SHP77 (cell line): Measurements from ENCODE around the gene KRT31.
"Not testable (repeated sequence)": the region's sequence is repeated elsewhere in the genome, so short reads cannot be mapped to it uniquely, and the experiment has no call there.

Experiments
- DNase-seq, 2 experiments: peaks; one replicate each; lab custom pipeline; 2025; lab: John Stamatoyannopoulos, UW

Gene KRT31

GRCh38 chr17:41396996-41397660 lies at the start of gene KRT31:
KRT31 (minus strand) TSS chr17:41397608; CDS start chr17:41397539, 69 bp downstream.
- DNase-seq: no peak

GRCh38 chr17:41446806-41447205 lies 49.4 kb upstream of the KRT31 start:
- no peak for DNase-seq

- DNase-seq: no peak
Measured at GRCh38 chr17:41444640-41445039, 47.2 kb upstream of the KRT31 start.

GRCh38 chr17:41444186-41444585 lies 46.8 kb upstream of the KRT31 start:
- DNase-seq: no peak

GRCh38 chr17:41442739-41443138 lies 45.3 kb upstream of the KRT31 start:
- no peak for DNase-seq

GRCh38 chr17:41440531-41441033 lies 43.2 kb upstream of the KRT31 start, which contains the start of gene KRT38:
KRT38 (minus strand) TSS chr17:41440983; CDS start chr17:41440921, 62 bp downstream.
- no peak for DNase-seq

- no peak for DNase-seq
Measured at GRCh38 chr17:41439375-41439774, 42.0 kb upstream of the KRT31 start.

- DNase-seq: no peak
Measured at GRCh38 chr17:41437769-41438168, 40.4 kb upstream of the KRT31 start.

GRCh38 chr17:41437254-41437653 lies 39.8 kb upstream of the KRT31 start:
- no peak for DNase-seq

- DNase-seq: no peak
Measured at GRCh38 chr17:41434415-41434814, 37.0 kb upstream of the KRT31 start.

- no peak for DNase-seq
Measured at GRCh38 chr17:41434005-41434404, 36.6 kb upstream of the KRT31 start.

- no peak for DNase-seq
Measured at GRCh38 chr17:41433586-41433985, 36.2 kb upstream of the KRT31 start.

GRCh38 chr17:41430376-41430775 lies 33.0 kb upstream of the KRT31 start:
- DNase-seq: not testable (repeated sequence)

- DNase-seq: no peak
Measured at GRCh38 chr17:41429667-41430066, 32.3 kb upstream of the KRT31 start.

- no peak for DNase-seq
Measured at GRCh38 chr17:41428591-41429291, 31.3 kb upstream of the KRT31 start.

GRCh38 chr17:41424111-41424635 lies 26.8 kb upstream of the KRT31 start, which contains the start of gene KRT37:
KRT37 (minus strand) TSS chr17:41424585; CDS start chr17:41424523, 62 bp downstream.
- no peak for DNase-seq

GRCh38 chr17:41422586-41422985 lies 25.2 kb upstream of the KRT31 start:
- not testable (repeated sequence) for DNase-seq

GRCh38 chr17:41421617-41422016 lies 24.2 kb upstream of the KRT31 start:
- DNase-seq: no peak

GRCh38 chr17:41421116-41421515 lies 23.7 kb upstream of the KRT31 start:
- no peak for DNase-seq

- no peak for DNase-seq
Measured at GRCh38 chr17:41420134-41420533, 22.7 kb upstream of the KRT31 start.

- DNase-seq: no peak
Measured at GRCh38 chr17:41419716-41420115, 22.3 kb upstream of the KRT31 start.

- no peak for DNase-seq
Measured at GRCh38 chr17:41418116-41418860, 20.9 kb upstream of the KRT31 start.
